Heart left ventricle (tissue), 13 donors: ENCODE data around the gene STOML3.

Experiments
- POLR2A ChIP-seq, 2 donors: fragments of 450-650 bp; IDR thresholded peaks; one replicate each; pipeline ENCODE4 v1.6.1; 2017; ENCODE audit warnings: antibody characterized with exemption in 2 of 2, mild to moderate bottlenecking in 2 of 2, moderate library complexity in 2 of 2
- TF ChIP-seq, protein P1 (sequence below), 12 donors: fragments of 200-600 bp; sonication (generic) in 4 of 12; IDR thresholded peaks; one replicate each; pipeline versions ENCODE4 v1.5.0 to v1.8.0; 2018 to 2022; ENCODE audit warnings: antibody characterized with exemption in 12 of 12, mild to moderate bottlenecking in 5 of 12
- donor health status: ischemic (EF 13 %, LVEDD 7.1; RV severe dilation, severe dysfunction).
- donor health status: DM: no; HTN: yes; CAD: no.
- donor health status: DM: no; HTN: no; CAD: no.
- donor health status: ischemic (EF 25% LVEDD 6.9; RV normal size, moderate dysfunction).
- donor health status: ischemic (EF 25% LVEDD 5.7; RV mildly dilated, moderate dysfunction).
- donor health status: ischemic (EF 35%, LVEDD 5.7; RV mildly dilated, moderate dysfunction).
- donor health status: nonischemic (EF 11% LVEDD 7.7; RV severe dilation, severe dysfunction).
- donor health status: DM: yes; HTN: yes; CAD: no.
- donor health status: PGD.
- donor health status: ischemic (EF 29% LVEDD 5.4; RV normal size, mild dysfunction).
- donor health status: nonischemic (EF 23%, LVEDD 6.1; RV moderate dilation, normal function).

DNA sequence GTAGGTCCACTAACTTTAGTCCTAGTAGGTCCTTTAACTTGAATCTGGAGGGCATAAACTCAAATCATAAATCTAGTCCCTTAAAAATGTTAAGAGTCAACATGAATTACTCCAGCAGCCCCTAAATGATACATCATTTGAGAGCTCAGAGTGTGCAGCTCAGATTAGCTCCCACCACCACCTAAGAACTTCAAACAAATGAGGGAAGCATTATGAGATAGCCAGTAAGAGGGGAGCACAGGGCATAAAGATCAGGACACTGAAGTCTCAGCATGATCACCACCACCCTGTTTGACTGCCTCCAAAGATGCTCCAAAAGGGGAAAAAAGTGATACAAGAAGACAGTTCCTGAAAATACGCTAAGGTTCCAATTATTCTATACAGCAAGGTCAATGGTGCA is 41.5 kb upstream of the STOML3 start:
- TF ChIP-seq, protein P1, sequence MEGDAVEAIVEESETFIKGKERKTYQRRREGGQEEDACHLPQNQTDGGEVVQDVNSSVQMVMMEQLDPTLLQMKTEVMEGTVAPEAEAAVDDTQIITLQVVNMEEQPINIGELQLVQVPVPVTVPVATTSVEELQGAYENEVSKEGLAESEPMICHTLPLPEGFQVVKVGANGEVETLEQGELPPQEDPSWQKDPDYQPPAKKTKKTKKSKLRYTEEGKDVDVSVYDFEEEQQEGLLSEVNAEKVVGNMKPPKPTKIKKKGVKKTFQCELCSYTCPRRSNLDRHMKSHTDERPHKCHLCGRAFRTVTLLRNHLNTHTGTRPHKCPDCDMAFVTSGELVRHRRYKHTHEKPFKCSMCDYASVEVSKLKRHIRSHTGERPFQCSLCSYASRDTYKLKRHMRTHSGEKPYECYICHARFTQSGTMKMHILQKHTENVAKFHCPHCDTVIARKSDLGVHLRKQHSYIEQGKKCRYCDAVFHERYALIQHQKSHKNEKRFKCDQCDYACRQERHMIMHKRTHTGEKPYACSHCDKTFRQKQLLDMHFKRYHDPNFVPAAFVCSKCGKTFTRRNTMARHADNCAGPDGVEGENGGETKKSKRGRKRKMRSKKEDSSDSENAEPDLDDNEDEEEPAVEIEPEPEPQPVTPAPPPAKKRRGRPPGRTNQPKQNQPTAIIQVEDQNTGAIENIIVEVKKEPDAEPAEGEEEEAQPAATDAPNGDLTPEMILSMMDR (IDR thresholded peaks at IDR 0.05), result no peak
- TF ChIP-seq POLR2A (IDR thresholded peaks at IDR 0.05), result no peak
